ENCODE data around the gene TUBA3E. TPM values are rescaled to one million over a fixed set of nuclear protein-coding genes. Genes with fewer than 3 reads are reported as not detected.
A peak's percentile ranks its signal among the peaks of the same experiment; 100 is the strongest.
"Not testable (repeated sequence)": the region's sequence is repeated elsewhere in the genome, so short reads cannot be mapped to it uniquely, and the experiment has no call there.

Gene TUBA3E
- polyA plus RNA-seq, 3 donors, result not detected

- H4K20me1 ChIP-seq (ENCODE audit: insufficient read depth, low read length); intact Hi-C loops (cut with micrococcal nuclease); DNase-seq; H3K4me3 ChIP-seq (replicated peaks in 1 of 3; ENCODE audit: low read depth in 2 of 3, low read length in 3 of 3); H3K27ac ChIP-seq (ENCODE audit: low read depth in 1 of 2, low read length in 2 of 2); H3K4me3 Mint-ChIP-seq; H3K9me3 Mint-ChIP-seq; H2AFZ ChIP-seq (ENCODE audit: insufficient read depth, low read depth, low read length, poor library complexity, severe bottlenecking); H3K9me3 ChIP-seq (replicated peaks in 1 of 2; ENCODE audit: control insufficient read depth in 1 of 2, insufficient read depth in 1 of 2, low read length in 2 of 2); H3K4me1 Mint-ChIP-seq; H3K4me2 ChIP-seq (replicated peaks; ENCODE audit: extremely low read depth, low read length, poor library complexity, severe bottlenecking); H3K27me3 Mint-ChIP-seq (ENCODE audit: low read depth in 3 of 3); H3K4me1 ChIP-seq (ENCODE audit: control insufficient read depth in 1 of 2, insufficient read depth in 2 of 2, low read length in 2 of 2); H3K36me3 ChIP-seq (replicated peaks in 1 of 2; ENCODE audit: control insufficient read depth in 1 of 2, insufficient read depth in 2 of 2, low read length in 2 of 2); H3K9ac ChIP-seq (ENCODE audit: insufficient read depth, low read length, poor library complexity, severe bottlenecking); H3K79me2 ChIP-seq (ENCODE audit: insufficient read depth, low read length); H3K27me3 ChIP-seq (ENCODE audit: control insufficient read depth in 2 of 2, insufficient read depth in 2 of 2, low read length in 2 of 2): not testable (repeated sequence)
- Mint-ChIP-seq H3K36me3 (peaks cover 5 to 37% of the 10 kb centered on the region in 2 donors), H3K27ac (peak overlapping the region in 1 of 7 donors; percentile 40)
- WGBS (ENCODE audit: insufficient coverage), result 91% methylated on average over 4 of the region's 6 CpGs
Observed at GRCh38 chr2:130191319-130191718, 6.9 kb downstream of the TUBA3E start.

GRCh38 chr2:130190237-130190636 lies 8.0 kb downstream of the TUBA3E start:
- Histone ChIP-seq H3K9me3 (replicated peaks in 1 of 2; ENCODE audit: control insufficient read depth in 1 of 2, insufficient read depth in 1 of 2, low read length in 2 of 2) (no peaks in the 10 kb centered on the region), H3K4me1 (ENCODE audit: control insufficient read depth in 1 of 2, insufficient read depth in 2 of 2, low read length in 2 of 2) (no peaks in the 10 kb centered on the region), H3K9ac (ENCODE audit: insufficient read depth, low read length, poor library complexity, severe bottlenecking) (no peak overlapping the region), H3K36me3 (replicated peaks in 1 of 2; ENCODE audit: control insufficient read depth in 1 of 2, insufficient read depth in 2 of 2, low read length in 2 of 2) (peaks cover 0 to 3% of the 10 kb centered on the region in 2 donors), H2AFZ (ENCODE audit: insufficient read depth, low read depth, low read length, poor library complexity, severe bottlenecking) (no peak overlapping the region), H3K4me3 (replicated peaks in 1 of 3; ENCODE audit: low read depth in 2 of 3, low read length in 3 of 3) (no peak overlapping the region), H3K27ac (ENCODE audit: low read depth in 1 of 2, low read length in 2 of 2) (no peak overlapping the region), H3K4me2 (replicated peaks; ENCODE audit: extremely low read depth, low read length, poor library complexity, severe bottlenecking) (no peak overlapping the region), H3K79me2 (ENCODE audit: insufficient read depth, low read length) (peaks cover 5% of the 10 kb centered on the region), H3K27me3 (ENCODE audit: control insufficient read depth in 2 of 2, insufficient read depth in 2 of 2, low read length in 2 of 2) (no peaks in the 10 kb centered on the region), H4K20me1 (ENCODE audit: insufficient read depth, low read length) (no peaks in the 10 kb centered on the region)
- H3K4me1 Mint-ChIP-seq, result peaks cover 2% of the 10 kb centered on the region
- no peak overlapping the region for H3K4me3 Mint-ChIP-seq
- no peak for DNase-seq
- H3K36me3 Mint-ChIP-seq, result peaks cover 5 to 37% of the 10 kb centered on the region in 2 donors
- no peak overlapping the region for H3K27ac Mint-ChIP-seq
- no peak for TF ChIP-seq CTCF (IDR thresholded peaks at IDR 0.05)
- intact Hi-C loops (cut with micrococcal nuclease), result no loop called here
- 85% methylated on average over 13 of the region's 15 CpGs for WGBS (ENCODE audit: insufficient coverage)
- peaks cover 0 to 3% (median 1%) of the 10 kb centered on the region in 3 donors for H3K27me3 Mint-ChIP-seq (ENCODE audit: low read depth in 3 of 3)
- no peaks in the 10 kb centered on the region for H3K9me3 Mint-ChIP-seq

DNA sequence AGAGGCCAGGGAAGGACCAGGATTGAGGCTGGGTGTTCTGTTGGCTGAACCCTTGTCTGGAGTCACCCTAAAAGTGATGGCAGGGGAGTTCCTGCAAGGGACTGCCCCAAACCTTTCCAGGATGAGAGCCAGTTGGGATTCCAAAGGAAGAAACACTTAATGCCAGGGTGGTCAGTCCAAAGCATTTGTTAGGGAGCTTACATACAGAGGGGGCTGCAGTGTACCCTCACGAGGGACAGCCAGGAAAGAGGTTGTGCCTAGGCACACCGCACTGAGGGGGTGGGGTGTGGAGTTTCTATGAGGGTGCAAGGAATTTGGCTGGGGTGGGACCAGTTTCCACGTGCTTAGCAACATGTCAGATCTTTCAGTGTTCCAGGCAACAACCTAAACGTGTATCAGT lies 9.3 kb downstream of the TUBA3E start:
- not testable (repeated sequence) for DNase-seq; H4K20me1 ChIP-seq (ENCODE audit: insufficient read depth, low read length); H3K27ac ChIP-seq (ENCODE audit: low read depth in 1 of 2, low read length in 2 of 2); H3K36me3 ChIP-seq (replicated peaks in 1 of 2; ENCODE audit: control insufficient read depth in 1 of 2, insufficient read depth in 2 of 2, low read length in 2 of 2); H3K4me1 Mint-ChIP-seq; H3K4me2 ChIP-seq (replicated peaks; ENCODE audit: extremely low read depth, low read length, poor library complexity, severe bottlenecking); H3K4me3 ChIP-seq (replicated peaks in 1 of 3; ENCODE audit: low read depth in 2 of 3, low read length in 3 of 3); H3K9me3 ChIP-seq (replicated peaks in 1 of 2; ENCODE audit: control insufficient read depth in 1 of 2, insufficient read depth in 1 of 2, low read length in 2 of 2); H3K9ac ChIP-seq (ENCODE audit: insufficient read depth, low read length, poor library complexity, severe bottlenecking); H3K4me3 Mint-ChIP-seq; H2AFZ ChIP-seq (ENCODE audit: insufficient read depth, low read depth, low read length, poor library complexity, severe bottlenecking); H3K9me3 Mint-ChIP-seq; H3K27me3 ChIP-seq (ENCODE audit: control insufficient read depth in 2 of 2, insufficient read depth in 2 of 2, low read length in 2 of 2); H3K27ac Mint-ChIP-seq; H3K4me1 ChIP-seq (ENCODE audit: control insufficient read depth in 1 of 2, insufficient read depth in 2 of 2, low read length in 2 of 2); H3K27me3 Mint-ChIP-seq (ENCODE audit: low read depth in 3 of 3)
- peaks cover 14% of the 10 kb centered on the region for H3K79me2 ChIP-seq (ENCODE audit: insufficient read depth, low read length)
- H3K36me3 Mint-ChIP-seq, result peaks cover 5 to 40% of the 10 kb centered on the region in 2 donors
- no CpG with 5 or more reads among the region's 4 CpGs for WGBS (ENCODE audit: insufficient coverage)
- intact Hi-C loops (cut with micrococcal nuclease), result loop anchor here in 1 of 2 donors (10.0 kb wide), 1 partner anchor 314 kb away; no protein-coding TSS in a partner anchor

- not testable (repeated sequence) for H3K4me2 ChIP-seq (replicated peaks; ENCODE audit: extremely low read depth, low read length, poor library complexity, severe bottlenecking); H3K27me3 ChIP-seq (ENCODE audit: control insufficient read depth in 2 of 2, insufficient read depth in 2 of 2, low read length in 2 of 2); H3K36me3 ChIP-seq (replicated peaks in 1 of 2; ENCODE audit: control insufficient read depth in 1 of 2, insufficient read depth in 2 of 2, low read length in 2 of 2); H4K20me1 ChIP-seq (ENCODE audit: insufficient read depth, low read length); H3K4me1 ChIP-seq (ENCODE audit: control insufficient read depth in 1 of 2, insufficient read depth in 2 of 2, low read length in 2 of 2); H3K4me3 ChIP-seq (replicated peaks in 1 of 3; ENCODE audit: low read depth in 2 of 3, low read length in 3 of 3); DNase-seq; H3K27me3 Mint-ChIP-seq (ENCODE audit: low read depth in 3 of 3); H3K27ac ChIP-seq (ENCODE audit: low read depth in 1 of 2, low read length in 2 of 2); H3K9me3 ChIP-seq (replicated peaks in 1 of 2; ENCODE audit: control insufficient read depth in 1 of 2, insufficient read depth in 1 of 2, low read length in 2 of 2); H3K9me3 Mint-ChIP-seq; H2AFZ ChIP-seq (ENCODE audit: insufficient read depth, low read depth, low read length, poor library complexity, severe bottlenecking); H3K4me1 Mint-ChIP-seq; H3K9ac ChIP-seq (ENCODE audit: insufficient read depth, low read length, poor library complexity, severe bottlenecking); H3K4me3 Mint-ChIP-seq
- H3K79me2 ChIP-seq (ENCODE audit: insufficient read depth, low read length), result peaks cover 22% of the 10 kb centered on the region
- peak overlapping the region in 2 of 7 donors; percentile 35 to 61 for H3K27ac Mint-ChIP-seq
- WGBS (ENCODE audit: insufficient coverage), result 85% methylated on average over 12 of the region's 17 CpGs
- intact Hi-C loops (cut with micrococcal nuclease), result loop anchor here in 1 of 2 donors (10.0 kb wide), 1 partner anchor 313 kb away; no protein-coding TSS in a partner anchor
- H3K36me3 Mint-ChIP-seq, result peaks cover 5 to 40% of the 10 kb centered on the region in 2 donors
Observed at GRCh38 chr2:130187859-130188792, 10.1 kb downstream of the TUBA3E start.

Measured in CD14-positive monocyte (primary cell).